ENCODE data around the gene RTRAF. TPM values are rescaled to one million over a fixed set of nuclear protein-coding genes. Genes with fewer than 3 reads are reported as not detected.

The RTRAF gene
- total and polyA plus RNA-seq, 8 donors: 4.9 to 202 (median 144) TPM

DNA sequence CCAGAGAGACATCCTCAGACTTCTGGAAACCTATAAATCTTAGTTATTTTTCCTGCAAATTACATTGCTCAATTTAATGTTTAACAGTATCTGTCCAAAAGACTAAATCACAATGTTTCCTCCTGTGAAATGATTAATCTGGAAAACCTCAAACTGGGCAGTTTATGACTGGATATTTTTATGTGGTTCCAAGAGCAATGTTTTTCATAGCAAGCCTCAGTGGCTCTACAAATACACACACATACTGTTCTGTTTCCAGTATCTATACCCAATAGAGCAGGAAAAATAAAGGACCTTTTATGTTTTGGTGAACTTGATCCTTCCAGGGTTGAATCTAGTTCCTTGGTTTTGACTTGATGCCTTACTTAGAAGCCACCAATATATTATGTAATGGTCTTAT is 70.3 kb downstream of the RTRAF start:
- no peak for DNase-seq
- Histone ChIP-seq H3K27ac (peak overlapping the region in 2 of 5 donors; percentile 40 to 53), H3K4me1 (peaks cover 0 to 66% (median 30%) of the 10 kb centered on the region in 4 donors), H3K36me3 (no peaks in the 10 kb centered on the region), H3K4me3 (no peak overlapping the region), H3K9me3 (no peaks in the 10 kb centered on the region), H3K27me3 (no peaks in the 10 kb centered on the region)
- intact Hi-C loops (cut with DNase I; ENCODE audit: low total_unique reads): no loop called here
- TF ChIP-seq EP300 (IDR thresholded peaks at IDR 0.05) (no peak), POLR2A (IDR thresholded peaks at IDR 0.05) (no peak), POLR2AphosphoS5 (IDR thresholded peaks at IDR 0.05) (no peak)
- TF ChIP-seq, protein P1, sequence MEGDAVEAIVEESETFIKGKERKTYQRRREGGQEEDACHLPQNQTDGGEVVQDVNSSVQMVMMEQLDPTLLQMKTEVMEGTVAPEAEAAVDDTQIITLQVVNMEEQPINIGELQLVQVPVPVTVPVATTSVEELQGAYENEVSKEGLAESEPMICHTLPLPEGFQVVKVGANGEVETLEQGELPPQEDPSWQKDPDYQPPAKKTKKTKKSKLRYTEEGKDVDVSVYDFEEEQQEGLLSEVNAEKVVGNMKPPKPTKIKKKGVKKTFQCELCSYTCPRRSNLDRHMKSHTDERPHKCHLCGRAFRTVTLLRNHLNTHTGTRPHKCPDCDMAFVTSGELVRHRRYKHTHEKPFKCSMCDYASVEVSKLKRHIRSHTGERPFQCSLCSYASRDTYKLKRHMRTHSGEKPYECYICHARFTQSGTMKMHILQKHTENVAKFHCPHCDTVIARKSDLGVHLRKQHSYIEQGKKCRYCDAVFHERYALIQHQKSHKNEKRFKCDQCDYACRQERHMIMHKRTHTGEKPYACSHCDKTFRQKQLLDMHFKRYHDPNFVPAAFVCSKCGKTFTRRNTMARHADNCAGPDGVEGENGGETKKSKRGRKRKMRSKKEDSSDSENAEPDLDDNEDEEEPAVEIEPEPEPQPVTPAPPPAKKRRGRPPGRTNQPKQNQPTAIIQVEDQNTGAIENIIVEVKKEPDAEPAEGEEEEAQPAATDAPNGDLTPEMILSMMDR (IDR thresholded peaks at IDR 0.05): no peak

DNA sequence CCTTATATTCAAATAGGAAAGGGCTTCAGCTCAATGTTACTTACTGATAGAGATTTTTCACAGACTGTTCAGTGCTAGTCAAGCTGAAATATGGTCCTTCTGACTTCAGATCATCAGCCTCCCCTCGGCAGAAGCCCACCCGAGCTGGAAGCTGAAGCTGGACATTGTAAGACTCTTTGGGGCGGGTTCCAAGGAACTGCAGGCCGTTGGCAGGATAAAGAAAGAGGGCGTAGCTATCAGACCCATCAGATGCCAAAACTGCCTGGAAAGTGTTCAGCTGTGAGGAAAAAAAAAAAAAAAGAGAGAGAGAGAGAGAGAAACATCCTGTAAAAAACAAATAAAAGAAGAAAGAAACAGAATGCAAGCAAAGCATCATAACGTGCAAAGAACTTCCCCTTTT is 70.7 kb downstream of the RTRAF start:
- Histone ChIP-seq H3K9me3 (no peaks in the 10 kb centered on the region), H3K4me3 (no peak overlapping the region), H3K4me1 (peaks cover 0 to 62% (median 30%) of the 10 kb centered on the region in 4 donors), H3K36me3 (no peaks in the 10 kb centered on the region), H3K27me3 (no peaks in the 10 kb centered on the region), H3K27ac (peak overlapping the region in 2 of 5 donors; percentile 40 to 53)
- WGBS, 5 donors: 13 to 44% (median 33%) methylated on average over 6 of the region's 6 CpGs
- intact Hi-C loops (cut with DNase I; ENCODE audit: low total_unique reads): no loop called here
- peak in 1 of 2 donors; percentile 76 for DNase-seq
- no peak for TF ChIP-seq EP300 (IDR thresholded peaks at IDR 0.05)
- no peak for TF ChIP-seq POLR2AphosphoS5 (IDR thresholded peaks at IDR 0.05)
- TF ChIP-seq POLR2A (IDR thresholded peaks at IDR 0.05): no peak
- TF ChIP-seq, protein P1 (IDR thresholded peaks at IDR 0.05): no peak

Other genes starting within 250 kb of the RTRAF start
- gene GNG2, start 128.9 kb upstream of the RTRAF start, total RNA-seq: 10 to 100 TPM in 2 of 5 donors, 1 to 10 TPM in 2, under 1 TPM in 1; 0.58 to 23.3 (median 4.0) TPM
- gene GNG2, start 128.9 kb upstream of the RTRAF start, polyA plus RNA-seq: 10 to 100 TPM in 2 of 3 donors, 1 to 10 TPM in 1; 3.7 to 21.8 (median 14.4) TPM
- 10 to 100 TPM in 4 of 5 donors, 1 to 10 TPM in 1; 8.0 to 67.0 (median 31.9) TPM for gene NID2, start 79.5 kb downstream of the RTRAF start, total RNA-seq
- gene NID2, start 79.5 kb downstream of the RTRAF start, polyA plus RNA-seq: 1 to 10 TPM; 1.7 to 4.7 (median 2.3) TPM

Measured in stomach (tissue), 9 donors.